ENCODE results near the gene MYLK4.

Gene MYLK4

GRCh38 chr6:2687456-2687855, 63.3 kb downstream of the MYLK4 start:
- H3K4me2 ChIP-seq (ENCODE audit: low read depth, low read length, poor library complexity, severe bottlenecking): no peak overlapping the region
- H3K4me3 ChIP-seq (ENCODE audit: low read length, poor library complexity, severe bottlenecking): no peak overlapping the region
- H4K20me1 ChIP-seq (ENCODE audit: insufficient read depth, low read length, poor library complexity, severe bottlenecking): no peaks in the 10 kb centered on the region
- no peaks in the 10 kb centered on the region for H3K4me1 ChIP-seq (ENCODE audit: insufficient read depth, low read length, poor library complexity, severe bottlenecking)
- H3K27me3 ChIP-seq (ENCODE audit: insufficient read depth, low read length, poor library complexity, severe bottlenecking): no peaks in the 10 kb centered on the region
- no peaks in the 10 kb centered on the region for H3K79me2 ChIP-seq (ENCODE audit: insufficient read depth, low read length)
- TF ChIP-seq CTCF (conservative IDR thresholded peaks at IDR 0.05; ENCODE audit: low read length) (no peak), EZH2phosphoT487 (IDR thresholded peaks at IDR 0.05; ENCODE audit: borderline replicate concordance) (no peak)
- H3K36me3 ChIP-seq (ENCODE audit: insufficient read depth, low read length): no peaks in the 10 kb centered on the region
- H3K9ac ChIP-seq (ENCODE audit: low read depth, low read length, poor library complexity, severe bottlenecking): no peak overlapping the region
- H3K9me2 ChIP-seq (replicated peaks; ENCODE audit: low read depth, low read length): no peaks in the 10 kb centered on the region
- no peaks in the 10 kb centered on the region for H3K9me3 ChIP-seq (ENCODE audit: insufficient read depth, low read depth, low read length)
- no peaks in the 10 kb centered on the region for H3F3A ChIP-seq (ENCODE audit: low read depth)
- H2AFZ ChIP-seq (ENCODE audit: low read length): no peak overlapping the region

GRCh38 chr6:2686515-2686914, 64.2 kb downstream of the MYLK4 start:
- Histone ChIP-seq H3K9ac (ENCODE audit: low read depth, low read length, poor library complexity, severe bottlenecking) (no peak overlapping the region), H3F3A (ENCODE audit: low read depth) (no peaks in the 10 kb centered on the region), H3K36me3 (ENCODE audit: insufficient read depth, low read length) (no peaks in the 10 kb centered on the region), H2AFZ (ENCODE audit: low read length) (no peak overlapping the region), H3K9me2 (replicated peaks; ENCODE audit: low read depth, low read length) (no peaks in the 10 kb centered on the region), H3K4me2 (ENCODE audit: low read depth, low read length, poor library complexity, severe bottlenecking) (no peak overlapping the region), H3K4me1 (ENCODE audit: insufficient read depth, low read length, poor library complexity, severe bottlenecking) (peaks cover 5% of the 10 kb centered on the region), H3K9me3 (ENCODE audit: insufficient read depth, low read depth, low read length) (no peaks in the 10 kb centered on the region), H3K27me3 (ENCODE audit: insufficient read depth, low read length, poor library complexity, severe bottlenecking) (no peaks in the 10 kb centered on the region), H3K79me2 (ENCODE audit: insufficient read depth, low read length) (no peaks in the 10 kb centered on the region), H4K20me1 (ENCODE audit: insufficient read depth, low read length, poor library complexity, severe bottlenecking) (no peaks in the 10 kb centered on the region), H3K4me3 (ENCODE audit: low read length, poor library complexity, severe bottlenecking) (no peak overlapping the region)
- no peak for TF ChIP-seq CTCF (conservative IDR thresholded peaks at IDR 0.05; ENCODE audit: low read length)

- TF ChIP-seq CTCF (conservative IDR thresholded peaks at IDR 0.05; ENCODE audit: low read length): no peak
- TF ChIP-seq EZH2phosphoT487 (IDR thresholded peaks at IDR 0.05; ENCODE audit: borderline replicate concordance): no peak
- Histone ChIP-seq H4K20me1 (ENCODE audit: insufficient read depth, low read length, poor library complexity, severe bottlenecking) (no peaks in the 10 kb centered on the region), H2AFZ (ENCODE audit: low read length) (no peak overlapping the region), H3F3A (ENCODE audit: low read depth) (no peaks in the 10 kb centered on the region), H3K36me3 (ENCODE audit: insufficient read depth, low read length) (no peaks in the 10 kb centered on the region), H3K4me1 (ENCODE audit: insufficient read depth, low read length, poor library complexity, severe bottlenecking) (peaks cover 8% of the 10 kb centered on the region), H3K9ac (ENCODE audit: low read depth, low read length, poor library complexity, severe bottlenecking) (no peak overlapping the region), H3K4me3 (ENCODE audit: low read length, poor library complexity, severe bottlenecking) (no peak overlapping the region), H3K27me3 (ENCODE audit: insufficient read depth, low read length, poor library complexity, severe bottlenecking) (no peaks in the 10 kb centered on the region), H3K9me2 (replicated peaks; ENCODE audit: low read depth, low read length) (no peaks in the 10 kb centered on the region), H3K4me2 (ENCODE audit: low read depth, low read length, poor library complexity, severe bottlenecking) (no peak overlapping the region), H3K9me3 (ENCODE audit: insufficient read depth, low read depth, low read length) (no peaks in the 10 kb centered on the region), H3K79me2 (ENCODE audit: insufficient read depth, low read length) (no peaks in the 10 kb centered on the region)
Measured at GRCh38 chr6:2684766-2685754, 65.7 kb downstream of the MYLK4 start.

All from Loucy (cell line).